ENCODE data around the gene ZNF407.

The ZNF407 gene

GRCh38 chr18:74672371-74672770, 74.7 kb downstream of the ZNF407 start:
- Mint-ChIP-seq H3K27me3 (ENCODE audit: low read depth, poor library complexity) (peaks cover 5% of the 10 kb centered on the region), H3K9me3 (peaks cover 16% of the 10 kb centered on the region), H3K4me3 (no peak overlapping the region), H3K4me1 (no peaks in the 10 kb centered on the region), H3K36me3 (ENCODE audit: low read depth) (peaks cover 26% of the 10 kb centered on the region), H3K27ac (no peak overlapping the region)
- no peak for TF ChIP-seq CTCF (IDR thresholded peaks at IDR 0.05)
- no peak for DNase-seq

- Mint-ChIP-seq H3K9me3 (peaks cover 36% of the 10 kb centered on the region), H3K4me3 (no peak overlapping the region), H3K27ac (no peak overlapping the region), H3K27me3 (ENCODE audit: low read depth, poor library complexity) (peaks cover 5% of the 10 kb centered on the region), H3K4me1 (no peaks in the 10 kb centered on the region), H3K36me3 (ENCODE audit: low read depth) (peaks cover 39% of the 10 kb centered on the region)
- DNase-seq = no peak
- TF ChIP-seq CTCF (IDR thresholded peaks at IDR 0.05) = no peak
Observed at GRCh38 chr18:74674487-74674886, 76.8 kb downstream of the ZNF407 start.

GRCh38 chr18:74679006-74679678, 81.5 kb downstream of the ZNF407 start:
- H3K4me3 Mint-ChIP-seq = no peak overlapping the region
- no peak for TF ChIP-seq CTCF (IDR thresholded peaks at IDR 0.05)
- peaks cover 5% of the 10 kb centered on the region for H3K27me3 Mint-ChIP-seq (ENCODE audit: low read depth, poor library complexity)
- H3K27ac Mint-ChIP-seq = no peak overlapping the region
- peaks cover 5% of the 10 kb centered on the region for H3K4me1 Mint-ChIP-seq
- DNase-seq = no peak
- peaks cover 40% of the 10 kb centered on the region for H3K9me3 Mint-ChIP-seq
- H3K36me3 Mint-ChIP-seq (ENCODE audit: low read depth) = peaks cover 34% of the 10 kb centered on the region

GRCh38 chr18:74679679-74680076, 82.0 kb downstream of the ZNF407 start:
- H3K9me3 Mint-ChIP-seq = peaks cover 40% of the 10 kb centered on the region
- peaks cover 5% of the 10 kb centered on the region for H3K27me3 Mint-ChIP-seq (ENCODE audit: low read depth, poor library complexity)
- no peak for DNase-seq
- no peak for TF ChIP-seq CTCF (IDR thresholded peaks at IDR 0.05)
- peaks cover 34% of the 10 kb centered on the region for H3K36me3 Mint-ChIP-seq (ENCODE audit: low read depth)
- no peak overlapping the region for H3K27ac Mint-ChIP-seq
- H3K4me3 Mint-ChIP-seq = no peak overlapping the region
- peaks cover 5% of the 10 kb centered on the region for H3K4me1 Mint-ChIP-seq

GRCh38 chr18:74682141-74682990, 84.7 kb downstream of the ZNF407 start:
- peaks cover 10% of the 10 kb centered on the region for H3K4me1 Mint-ChIP-seq
- H3K27me3 Mint-ChIP-seq (ENCODE audit: low read depth, poor library complexity) = no peaks in the 10 kb centered on the region
- DNase-seq = no peak
- no peak overlapping the region for H3K27ac Mint-ChIP-seq
- no peak overlapping the region for H3K4me3 Mint-ChIP-seq
- H3K36me3 Mint-ChIP-seq (ENCODE audit: low read depth) = peaks cover 31% of the 10 kb centered on the region
- TF ChIP-seq CTCF (IDR thresholded peaks at IDR 0.05) = no peak
- peaks cover 24% of the 10 kb centered on the region for H3K9me3 Mint-ChIP-seq
